GM06990 (cell line): ENCODE measurements around the gene DNAL4.

Experiments used
- DNase-seq: peaks from one replicate; pipeline ENCODE4 v3.0.0-alpha.2; 2011; ENCODE audit not compliant: insufficient read length; ENCODE audit errors: extremely low read depth
- H3K27me3 ChIP-seq: replicated peaks from 2 replicates; pipeline ENCODE4 v1.6.0; 2011; ENCODE audit warnings: low read length; ENCODE audit not compliant: control insufficient read depth, insufficient read depth
- H3K36me3 ChIP-seq: 2 replicates; pipeline ENCODE4 v1.5.1; 2011; ENCODE audit warnings: low read length; ENCODE audit not compliant: control insufficient read depth, insufficient read depth
- H3K4me3 ChIP-seq: replicated peaks from 2 replicates; pipeline ENCODE4 v1.5.1; 2011; ENCODE audit warnings: low read depth, mild to moderate bottlenecking, control low read depth, low read length
- CTCF ChIP-seq: IDR thresholded peaks from 2 replicates; pipeline ENCODE4 v1.5.1; 2011; ENCODE audit warnings: low read length, control low read depth, mild to moderate bottlenecking, inconsistent platforms; ENCODE audit not compliant: insufficient read depth, poor library complexity, severe bottlenecking

DNAL4 gene

DNA sequence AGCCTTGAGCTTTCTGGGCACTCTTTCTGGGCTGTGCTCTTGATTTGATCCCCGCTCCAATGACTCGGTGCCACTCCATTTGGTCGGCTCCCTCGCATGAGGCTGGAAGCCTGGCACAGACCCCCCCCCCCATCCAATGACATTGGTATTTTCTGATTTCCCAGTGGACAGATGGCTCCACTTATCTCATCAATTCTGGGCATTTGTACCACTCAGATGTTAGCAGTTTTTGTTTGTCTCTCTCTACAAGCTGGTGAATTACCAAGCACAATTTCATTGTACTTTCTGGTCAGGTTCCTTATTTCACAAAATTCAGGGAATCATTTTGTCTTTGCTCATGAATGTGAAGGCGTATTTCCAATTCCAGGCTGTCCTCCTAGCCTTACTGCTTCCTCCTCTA lies 9.1 kb downstream of the DNAL4 start:
- DNase-seq = no peak
- no peaks in the 10 kb centered on the region for H3K27me3 ChIP-seq
- no peaks in the 10 kb centered on the region; the same call in 1 of the 2 replicates for H3K36me3 ChIP-seq
- no peak overlapping the region for H3K4me3 ChIP-seq
- TF ChIP-seq CTCF = no peak

DNA sequence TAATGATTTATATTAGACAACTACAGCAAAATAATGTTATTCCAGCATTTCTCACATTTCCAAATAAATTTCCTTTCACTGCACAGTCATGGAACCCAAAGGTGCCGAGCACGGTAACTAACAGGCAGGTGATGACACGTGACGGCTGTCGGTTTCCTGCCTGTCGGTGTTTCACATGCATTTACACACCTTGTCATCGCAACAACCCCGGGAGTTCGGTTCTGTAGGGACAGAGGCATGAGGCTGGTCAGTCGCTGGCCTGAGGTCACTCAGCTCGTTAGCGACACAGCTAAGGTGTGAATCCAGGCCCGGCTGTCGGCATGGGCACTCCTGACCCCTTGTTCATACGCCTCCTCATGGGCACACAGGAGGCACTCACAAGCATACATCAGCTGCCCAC lies 9.9 kb downstream of the DNAL4 start:
- no peak for TF ChIP-seq CTCF
- H3K27me3 ChIP-seq = no peaks in the 10 kb centered on the region
- no peaks in the 10 kb centered on the region for H3K36me3 ChIP-seq
- H3K4me3 ChIP-seq = no peak overlapping the region
- DNase-seq = no peak

DNA sequence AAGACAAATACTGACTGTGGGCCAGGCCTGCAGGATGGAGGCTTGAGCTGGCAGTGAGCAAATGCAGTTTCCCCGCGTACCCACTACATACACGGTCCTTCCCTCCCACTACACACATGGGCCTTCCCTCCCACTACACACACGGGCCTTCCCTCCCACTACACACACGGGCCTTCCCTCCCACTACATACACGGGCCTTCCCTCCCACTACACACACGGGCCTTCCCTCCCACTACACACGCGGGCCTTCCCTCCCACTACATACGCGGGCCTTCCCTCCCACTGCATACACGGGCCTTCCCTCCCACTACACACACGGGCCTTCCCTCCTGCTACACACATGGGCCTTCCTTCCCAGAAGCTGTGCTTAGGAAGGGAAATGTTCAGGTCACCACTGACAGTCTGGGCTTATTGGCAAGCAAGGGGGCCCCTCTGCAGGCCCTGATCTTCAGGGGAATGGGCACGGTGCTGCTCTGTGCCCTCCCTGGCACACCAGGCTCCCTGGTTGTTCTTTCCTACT lies 10.8 kb downstream of the DNAL4 start:
- Histone ChIP-seq H3K4me3 (no peak overlapping the region), H3K27me3 (no peaks in the 10 kb centered on the region), H3K36me3 (no peaks in the 10 kb centered on the region)
- TF ChIP-seq CTCF = no peak
- DNase-seq = no peak

DNA sequence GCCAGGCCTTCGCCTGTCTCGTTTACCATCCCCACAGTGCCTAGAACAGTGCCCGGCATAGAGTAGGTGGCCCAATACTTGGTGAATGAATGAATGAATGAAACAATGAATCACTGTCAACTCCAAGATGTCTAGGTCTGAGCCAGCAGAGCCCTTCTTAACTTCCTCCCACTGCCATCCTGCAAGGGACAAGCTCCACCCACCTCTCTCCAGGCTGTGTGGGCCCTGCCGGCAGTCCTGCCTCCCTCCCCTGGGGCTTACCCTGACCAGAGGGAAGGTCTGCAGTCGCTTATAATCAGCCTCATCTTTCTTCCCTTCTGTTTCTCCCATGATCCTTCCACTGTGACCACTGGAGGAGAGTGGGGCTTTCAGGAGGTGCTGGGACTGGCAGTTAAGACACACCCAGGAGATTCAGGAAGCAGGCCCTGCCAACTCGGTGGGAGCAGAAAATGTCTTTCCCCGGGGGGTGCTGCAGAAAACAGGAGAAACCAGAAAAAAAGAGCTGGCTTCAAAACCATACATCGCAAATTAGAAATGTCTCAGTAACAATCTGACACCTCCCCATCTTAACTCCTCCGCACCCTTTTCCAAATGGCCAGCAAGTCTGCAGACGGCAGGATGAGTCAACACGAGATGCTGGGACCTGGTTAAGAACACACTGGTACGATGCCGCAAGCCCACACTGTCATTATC lies 11.4 kb downstream of the DNAL4 start:
- no peaks in the 10 kb centered on the region for H3K27me3 ChIP-seq
- DNase-seq = no peak
- TF ChIP-seq CTCF = no peak
- no peaks in the 10 kb centered on the region for H3K36me3 ChIP-seq
- no peak overlapping the region for H3K4me3 ChIP-seq

DNA sequence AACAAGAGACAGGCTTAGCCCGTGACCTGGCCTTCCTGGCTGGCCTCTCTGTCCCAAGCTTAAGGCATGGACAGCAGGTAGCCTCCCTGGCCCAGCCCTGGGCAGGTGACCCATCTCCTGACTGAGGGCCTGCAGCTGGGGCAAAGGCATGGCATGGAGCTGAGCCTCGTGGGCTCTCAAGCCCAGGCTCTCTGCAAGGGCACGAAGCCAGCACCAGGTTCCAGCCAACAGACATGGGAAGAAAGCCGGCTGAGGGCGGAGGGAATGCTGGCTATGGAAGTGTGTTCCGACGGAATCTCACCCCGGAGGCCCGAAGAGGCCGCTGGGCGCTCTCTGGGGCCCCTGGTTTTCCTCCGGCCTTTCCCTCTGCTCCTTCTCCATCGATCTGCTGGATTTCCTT lies 12.9 kb downstream of the DNAL4 start:
- no peak for TF ChIP-seq CTCF
- H3K27me3 ChIP-seq = no peaks in the 10 kb centered on the region
- no peaks in the 10 kb centered on the region for H3K36me3 ChIP-seq
- no peak for DNase-seq
- no peak overlapping the region for H3K4me3 ChIP-seq

GRCh38 chr22:38777087-38777671 lies 16.8 kb downstream of the DNAL4 start:
- no peak for DNase-seq
- Histone ChIP-seq H3K27me3 (no peaks in the 10 kb centered on the region), H3K36me3 (no peaks in the 10 kb centered on the region), H3K4me3 (no peak overlapping the region)
- no peak for TF ChIP-seq CTCF
